GM12801 (cell line): ENCODE results near the gene BCAS3.

Experiments
- CTCF ChIP-seq: IDR thresholded peaks from one replicate; pipeline ENCODE4 v1.5.1; 2011; ENCODE audit warnings: control low read depth; ENCODE audit not compliant: insufficient read length; ENCODE audit errors: extremely low read depth

BCAS3 gene

GRCh38 chr17:60730273-60730672 is 52.6 kb downstream of the BCAS3 start:
- no peak for TF ChIP-seq CTCF

- no peak for TF ChIP-seq CTCF
These were observed 60.6 kb downstream of the BCAS3 start for GRCh38 chr17:60738287-60738686.

GRCh38 chr17:60740584-60740983 is 62.9 kb downstream of the BCAS3 start:
- TF ChIP-seq CTCF: no peak

- no peak for TF ChIP-seq CTCF
These were observed 63.4 kb downstream of the BCAS3 start for GRCh38 chr17:60741031-60741430.

GRCh38 chr17:60743282-60743681 is 65.6 kb downstream of the BCAS3 start:
- TF ChIP-seq CTCF: no peak

GRCh38 chr17:60743799-60744198 is 66.1 kb downstream of the BCAS3 start:
- no peak for TF ChIP-seq CTCF

GRCh38 chr17:60744355-60744966 is 66.8 kb downstream of the BCAS3 start:
- no peak for TF ChIP-seq CTCF

DNA sequence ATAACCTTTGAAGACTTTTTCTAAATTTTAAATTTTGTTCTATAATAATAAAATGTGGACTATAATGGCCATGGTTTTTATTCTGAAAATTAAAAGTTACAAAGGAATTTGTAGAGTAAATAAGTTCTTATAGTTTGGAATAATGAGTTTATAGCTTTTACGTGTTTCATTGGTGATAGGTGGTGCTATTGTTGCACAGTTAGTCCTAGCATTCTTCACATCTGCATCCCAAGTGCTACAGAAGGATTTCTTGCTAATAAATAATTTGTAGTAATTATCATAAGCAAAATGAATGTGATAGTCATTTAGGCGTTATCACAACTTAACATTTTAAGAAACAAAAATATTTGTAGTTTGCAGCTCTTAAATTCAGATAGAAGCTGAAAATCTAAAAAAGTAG is 67.9 kb downstream of the BCAS3 start:
- TF ChIP-seq CTCF: no peak
